ENCODE measurements around the gene LOXL1. TPM values are rescaled to one million over a fixed set of nuclear protein-coding genes. Genes with fewer than 3 reads are reported as not detected.
A peak's percentile ranks its signal among the peaks of the same experiment; 100 is the strongest.
"Not testable (repeated sequence)": the region's sequence is repeated elsewhere in the genome, so short reads cannot be mapped to it uniquely, and the experiment has no call there.

LOXL1 gene
- polyA plus RNA-seq, 2 donors: 7.2 to 9.6 TPM

DNA sequence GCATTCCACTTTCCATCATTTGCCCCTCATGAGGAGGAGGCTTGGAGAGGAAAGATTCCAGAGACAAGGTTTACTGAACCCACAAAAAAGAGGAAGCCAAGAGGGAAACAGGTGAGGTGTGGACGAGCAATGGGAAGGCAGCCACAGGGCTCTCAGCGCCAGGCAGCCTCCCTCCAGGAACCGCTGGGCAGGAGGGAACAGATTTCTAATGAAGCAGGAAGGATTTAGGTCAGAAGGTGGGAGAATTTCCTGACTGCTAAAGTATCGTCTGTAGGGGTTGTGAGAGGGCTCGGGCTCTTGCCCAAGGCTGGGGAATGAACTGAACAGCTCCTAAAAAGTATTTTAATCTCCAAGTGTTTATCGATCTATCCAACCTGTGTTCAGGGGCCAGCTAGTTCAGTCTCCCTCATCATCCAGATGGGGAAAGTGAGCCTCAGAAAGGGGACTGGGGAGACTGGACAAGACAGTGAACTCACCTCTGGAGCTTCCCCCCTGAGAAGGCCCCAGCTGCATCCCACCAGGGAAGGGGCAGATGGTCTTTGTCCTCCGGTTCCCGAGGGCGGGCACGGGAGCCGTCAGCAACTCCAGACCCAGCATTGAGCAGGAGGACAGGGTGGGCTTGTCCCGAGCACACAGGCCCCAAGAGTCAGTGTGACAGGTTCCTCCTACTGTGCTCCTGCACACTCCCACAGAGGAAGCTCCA is 10.5 kb downstream of the LOXL1 start:
- Histone ChIP-seq H3K9me3 (ENCODE audit: control insufficient read depth in 2 of 2, insufficient read depth in 1 of 2, low read depth in 1 of 2, low read length in 1 of 2) (no peaks in the 10 kb centered on the region), H3K27me3 (ENCODE audit: control insufficient read depth in 1 of 2, insufficient read depth in 2 of 2, low read length in 2 of 2) (no peaks in the 10 kb centered on the region), H3K27ac (ENCODE audit: low read depth in 2 of 2, low read length in 1 of 2) (peak overlapping the region; percentile 43 to 47), H3K36me3 (ENCODE audit: control insufficient read depth in 2 of 2, insufficient read depth in 2 of 2, low read length in 1 of 2) (no peaks in the 10 kb centered on the region), H3K4me1 (ENCODE audit: control insufficient read depth in 2 of 2, insufficient read depth in 2 of 2, low read length in 1 of 2) (peaks cover 0 to 8% of the 10 kb centered on the region in 2 donors), H3K4me3 (ENCODE audit: low read depth in 1 of 2, low read length in 2 of 2) (no peak overlapping the region)
- WGBS, 2 donors: 62 to 65% methylated on average over 11 to 12 of the region's 12 CpGs

DNA sequence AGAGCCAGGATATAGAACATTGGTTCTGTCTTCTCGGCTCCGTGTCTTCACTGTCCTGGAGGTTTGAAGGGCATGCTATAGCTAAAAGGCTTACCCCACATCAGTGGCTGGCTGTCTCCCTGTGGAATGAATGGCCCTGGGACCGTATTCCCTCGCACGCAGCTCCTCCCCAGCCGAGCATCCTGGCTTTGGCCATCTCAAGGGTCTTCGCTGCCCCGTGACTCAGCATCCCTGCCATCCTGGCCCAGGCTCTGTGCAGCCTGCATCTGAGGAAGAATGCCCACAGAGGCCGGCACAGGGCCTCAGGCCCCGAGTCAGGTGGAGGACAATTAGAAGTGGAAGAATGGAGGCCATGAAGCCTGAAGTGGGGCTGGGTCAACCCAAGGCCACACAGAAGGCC is 11.0 kb downstream of the LOXL1 start:
- Histone ChIP-seq H3K4me3 (ENCODE audit: low read depth in 1 of 2, low read length in 2 of 2) (no peak overlapping the region), H3K4me1 (ENCODE audit: control insufficient read depth in 2 of 2, insufficient read depth in 2 of 2, low read length in 1 of 2) (peaks cover 0 to 8% of the 10 kb centered on the region in 2 donors), H3K27ac (ENCODE audit: low read depth in 2 of 2, low read length in 1 of 2) (no peak overlapping the region), H3K9me3 (ENCODE audit: control insufficient read depth in 2 of 2, insufficient read depth in 1 of 2, low read depth in 1 of 2, low read length in 1 of 2) (no peaks in the 10 kb centered on the region), H3K27me3 (ENCODE audit: control insufficient read depth in 1 of 2, insufficient read depth in 2 of 2, low read length in 2 of 2) (no peaks in the 10 kb centered on the region), H3K36me3 (ENCODE audit: control insufficient read depth in 2 of 2, insufficient read depth in 2 of 2, low read length in 1 of 2) (no peaks in the 10 kb centered on the region)
- WGBS, 2 donors: 81 to 91% methylated on average over 9 to 10 of the region's 10 CpGs

DNA sequence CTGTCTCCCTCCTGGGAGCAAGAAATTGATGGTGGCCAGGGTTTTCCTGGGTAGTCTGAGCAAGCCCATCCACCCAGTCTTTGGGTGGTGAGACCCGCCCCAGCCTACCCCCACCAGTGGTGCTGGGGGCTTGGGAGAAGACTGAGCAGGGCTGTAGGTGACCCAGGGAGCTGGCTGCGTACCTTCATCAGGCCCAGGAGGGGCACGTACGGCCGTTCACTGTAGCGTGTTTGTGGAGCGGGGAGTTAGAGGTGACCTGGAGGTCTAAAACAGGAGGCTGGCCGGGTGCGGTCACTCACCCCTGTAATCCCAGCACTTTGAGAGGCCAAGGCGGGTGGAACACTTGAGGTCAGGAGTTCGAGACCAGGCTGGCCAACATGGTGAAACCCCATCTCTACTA is 11.5 kb downstream of the LOXL1 start:
- Histone ChIP-seq H3K4me1 (ENCODE audit: control insufficient read depth in 2 of 2, insufficient read depth in 2 of 2, low read length in 1 of 2) (peaks cover 0 to 8% of the 10 kb centered on the region in 2 donors), H3K27ac (ENCODE audit: low read depth in 2 of 2, low read length in 1 of 2) (no peak overlapping the region), H3K36me3 (ENCODE audit: control insufficient read depth in 2 of 2, insufficient read depth in 2 of 2, low read length in 1 of 2) (no peaks in the 10 kb centered on the region), H3K27me3 (ENCODE audit: control insufficient read depth in 1 of 2, insufficient read depth in 2 of 2, low read length in 2 of 2) (no peaks in the 10 kb centered on the region), H3K4me3 (ENCODE audit: low read depth in 1 of 2, low read length in 2 of 2) (no peak overlapping the region), H3K9me3 (ENCODE audit: control insufficient read depth in 2 of 2, insufficient read depth in 1 of 2, low read depth in 1 of 2, low read length in 1 of 2) (no peaks in the 10 kb centered on the region)
- WGBS, 2 donors: 96 to 98% methylated on average over 11 of the region's 11 CpGs

DNA sequence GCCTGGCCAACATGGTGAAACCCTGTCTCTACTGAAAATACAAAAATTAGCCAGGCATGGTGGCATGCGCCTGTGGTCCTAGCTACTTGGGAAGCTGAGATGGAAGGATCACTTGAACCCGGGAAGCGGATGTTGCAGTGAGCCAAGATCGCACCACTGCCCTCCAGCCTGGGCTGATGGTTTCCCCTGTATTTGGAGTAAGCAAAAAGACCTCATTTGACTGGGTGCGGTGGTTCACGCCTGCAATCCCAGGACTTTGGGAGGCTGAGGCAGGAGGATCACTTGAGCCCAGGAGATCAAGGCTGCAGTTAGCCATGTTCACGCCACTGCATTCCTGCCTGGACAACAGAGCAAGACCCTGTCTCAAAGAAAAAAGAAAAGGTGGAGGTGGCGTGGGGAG is 12.3 kb downstream of the LOXL1 start:
- 98 to 99% methylated on average over 8 of the region's 8 CpGs for WGBS, 2 donors
- H3K9me3 ChIP-seq (ENCODE audit: control insufficient read depth in 2 of 2, insufficient read depth in 1 of 2, low read depth in 1 of 2, low read length in 1 of 2); H3K27me3 ChIP-seq (ENCODE audit: control insufficient read depth in 1 of 2, insufficient read depth in 2 of 2, low read length in 2 of 2); H3K36me3 ChIP-seq (ENCODE audit: control insufficient read depth in 2 of 2, insufficient read depth in 2 of 2, low read length in 1 of 2); H3K4me3 ChIP-seq (ENCODE audit: low read depth in 1 of 2, low read length in 2 of 2); H3K27ac ChIP-seq (ENCODE audit: low read depth in 2 of 2, low read length in 1 of 2); H3K4me1 ChIP-seq (ENCODE audit: control insufficient read depth in 2 of 2, insufficient read depth in 2 of 2, low read length in 1 of 2): not testable (repeated sequence)

DNA sequence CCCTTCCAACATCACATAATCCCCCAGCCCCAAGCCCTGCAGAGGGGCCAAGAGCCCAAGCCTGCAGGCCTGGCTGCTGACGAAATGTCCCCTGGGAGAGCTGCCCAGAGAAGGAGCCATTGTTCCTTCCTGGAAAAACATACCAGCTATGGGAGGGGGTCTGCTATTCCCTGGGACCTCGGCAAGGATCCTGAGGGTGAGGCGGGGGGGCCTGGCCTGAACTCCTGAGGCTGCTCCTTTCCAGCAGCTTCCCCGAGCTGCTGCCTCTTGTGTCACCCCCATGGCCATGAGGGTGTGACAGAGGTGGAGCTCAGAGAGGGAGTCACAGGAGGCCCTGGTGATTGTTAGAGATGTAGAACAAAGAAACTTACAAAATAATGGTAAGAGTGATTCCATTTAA is 12.9 kb downstream of the LOXL1 start:
- WGBS, 2 donors: 80% methylated on average over 4 of the region's 4 CpGs
- H3K4me1 ChIP-seq (ENCODE audit: control insufficient read depth in 2 of 2, insufficient read depth in 2 of 2, low read length in 1 of 2): peaks cover 0 to 8% of the 10 kb centered on the region in 2 donors
- no peak overlapping the region for H3K27ac ChIP-seq (ENCODE audit: low read depth in 2 of 2, low read length in 1 of 2)
- H3K36me3 ChIP-seq (ENCODE audit: control insufficient read depth in 2 of 2, insufficient read depth in 2 of 2, low read length in 1 of 2): no peaks in the 10 kb centered on the region
- no peaks in the 10 kb centered on the region for H3K27me3 ChIP-seq (ENCODE audit: control insufficient read depth in 1 of 2, insufficient read depth in 2 of 2, low read length in 2 of 2)
- H3K9me3 ChIP-seq (ENCODE audit: control insufficient read depth in 2 of 2, insufficient read depth in 1 of 2, low read depth in 1 of 2, low read length in 1 of 2): no peaks in the 10 kb centered on the region
- H3K4me3 ChIP-seq (ENCODE audit: low read depth in 1 of 2, low read length in 2 of 2): no peak overlapping the region

DNA sequence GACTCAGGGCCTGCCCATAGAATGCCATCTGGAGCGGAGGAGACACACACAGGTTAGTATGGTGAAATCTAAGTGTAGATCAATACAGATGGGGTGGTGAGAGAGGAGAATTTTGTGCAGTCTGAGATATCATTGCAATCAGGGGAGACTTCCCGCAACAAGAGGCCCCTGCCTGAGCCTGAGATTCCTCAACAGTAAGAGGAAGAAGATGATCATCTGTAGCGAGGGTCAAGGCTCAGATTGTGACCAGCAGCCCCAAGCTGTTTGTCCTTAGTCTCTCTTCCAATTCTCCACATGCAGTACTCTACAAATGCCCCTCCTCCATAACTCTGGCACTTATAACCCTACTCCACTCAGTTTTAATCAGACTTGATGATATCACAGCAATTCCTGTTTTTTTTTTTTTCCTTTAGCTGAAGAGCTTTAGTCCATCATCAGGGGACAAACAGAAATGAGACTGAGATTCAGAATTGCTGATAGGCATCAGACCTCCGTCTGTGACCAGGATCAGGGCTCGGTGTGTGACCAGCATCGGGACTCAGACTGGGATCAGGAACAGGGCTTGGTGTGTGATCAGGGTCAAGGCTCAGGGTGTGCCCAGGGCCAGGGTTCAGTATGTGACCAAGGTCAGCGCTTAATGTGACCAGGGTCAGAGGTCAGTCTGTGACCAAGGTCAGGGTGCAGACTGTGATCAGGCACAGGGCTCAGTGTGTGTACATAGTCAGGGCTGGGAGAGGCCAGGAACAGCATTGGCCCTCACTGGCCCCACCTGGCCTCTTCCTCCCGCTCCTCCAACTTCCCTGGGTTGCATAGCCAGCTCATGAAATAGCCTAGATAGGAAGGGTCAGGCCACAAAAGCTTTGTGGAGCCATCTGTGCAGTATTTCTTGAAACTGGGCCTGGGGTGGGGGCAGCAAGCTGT is 14.1 kb downstream of the LOXL1 start:
- Histone ChIP-seq H3K36me3 (ENCODE audit: control insufficient read depth in 2 of 2, insufficient read depth in 2 of 2, low read length in 1 of 2) (no peaks in the 10 kb centered on the region), H3K4me1 (ENCODE audit: control insufficient read depth in 2 of 2, insufficient read depth in 2 of 2, low read length in 1 of 2) (peaks cover 0 to 8% of the 10 kb centered on the region in 2 donors), H3K4me3 (ENCODE audit: low read depth in 1 of 2, low read length in 2 of 2) (no peak overlapping the region), H3K9me3 (ENCODE audit: control insufficient read depth in 2 of 2, insufficient read depth in 1 of 2, low read depth in 1 of 2, low read length in 1 of 2) (no peaks in the 10 kb centered on the region), H3K27ac (ENCODE audit: low read depth in 2 of 2, low read length in 1 of 2) (no peak overlapping the region), H3K27me3 (ENCODE audit: control insufficient read depth in 1 of 2, insufficient read depth in 2 of 2, low read length in 2 of 2) (no peaks in the 10 kb centered on the region)
- 84% methylated on average over 8 of the region's 8 CpGs for WGBS, 2 donors

DNA sequence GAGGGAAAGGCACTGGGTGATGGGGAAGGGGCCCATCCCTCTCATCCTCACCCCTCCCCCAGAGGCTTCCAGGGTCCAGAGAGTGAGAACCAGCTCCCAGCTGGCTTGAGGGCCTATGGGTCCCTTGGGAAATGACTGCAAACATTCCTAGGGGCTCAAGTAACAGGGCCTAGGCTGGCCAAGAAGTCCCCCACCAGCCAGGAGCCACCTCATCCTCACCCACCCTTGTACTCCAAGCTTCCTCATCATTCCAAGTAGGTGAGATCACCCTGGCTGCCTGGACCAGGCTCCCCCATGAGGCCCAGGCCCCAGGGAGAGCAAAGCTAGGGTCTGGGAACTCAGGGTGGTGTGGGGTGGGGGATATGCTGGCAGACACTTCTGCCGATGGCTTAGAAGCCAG is 14.8 kb downstream of the LOXL1 start:
- 86% methylated on average over 1 of the region's 1 CpG for WGBS, 2 donors
- Histone ChIP-seq H3K27me3 (ENCODE audit: control insufficient read depth in 1 of 2, insufficient read depth in 2 of 2, low read length in 2 of 2) (no peaks in the 10 kb centered on the region), H3K27ac (ENCODE audit: low read depth in 2 of 2, low read length in 1 of 2) (no peak overlapping the region), H3K36me3 (ENCODE audit: control insufficient read depth in 2 of 2, insufficient read depth in 2 of 2, low read length in 1 of 2) (no peaks in the 10 kb centered on the region), H3K9me3 (ENCODE audit: control insufficient read depth in 2 of 2, insufficient read depth in 1 of 2, low read depth in 1 of 2, low read length in 1 of 2) (no peaks in the 10 kb centered on the region), H3K4me3 (ENCODE audit: low read depth in 1 of 2, low read length in 2 of 2) (no peak overlapping the region), H3K4me1 (ENCODE audit: control insufficient read depth in 2 of 2, insufficient read depth in 2 of 2, low read length in 1 of 2) (peaks cover 0 to 3% of the 10 kb centered on the region in 2 donors)

DNA sequence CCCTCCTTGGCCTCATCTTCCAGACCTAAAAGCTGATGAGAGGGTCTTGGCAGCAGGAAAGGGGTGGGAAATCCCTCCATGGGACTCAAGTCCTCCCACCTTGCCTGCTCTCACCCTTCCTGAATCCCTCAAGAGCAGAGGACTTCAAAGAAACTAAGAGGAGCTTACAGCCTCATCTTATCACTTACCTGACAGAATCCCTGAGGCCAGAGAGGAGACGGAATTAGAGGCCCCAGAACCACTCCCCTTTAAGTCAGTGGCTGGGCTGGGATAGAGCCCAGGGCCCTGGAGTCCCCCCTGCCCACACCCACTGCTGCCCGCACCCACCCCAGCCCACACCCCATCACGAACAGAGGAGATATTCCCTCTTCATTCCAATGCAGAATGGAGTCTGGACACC is 15.2 kb downstream of the LOXL1 start:
- 80 to 82% methylated on average over 3 of the region's 3 CpGs for WGBS, 2 donors
- no peaks in the 10 kb centered on the region for H3K36me3 ChIP-seq (ENCODE audit: control insufficient read depth in 2 of 2, insufficient read depth in 2 of 2, low read length in 1 of 2)
- peaks cover 0 to 2% of the 10 kb centered on the region in 2 donors for H3K4me1 ChIP-seq (ENCODE audit: control insufficient read depth in 2 of 2, insufficient read depth in 2 of 2, low read length in 1 of 2)
- no peaks in the 10 kb centered on the region for H3K9me3 ChIP-seq (ENCODE audit: control insufficient read depth in 2 of 2, insufficient read depth in 1 of 2, low read depth in 1 of 2, low read length in 1 of 2)
- no peak overlapping the region for H3K4me3 ChIP-seq (ENCODE audit: low read depth in 1 of 2, low read length in 2 of 2)
- no peak overlapping the region for H3K27ac ChIP-seq (ENCODE audit: low read depth in 2 of 2, low read length in 1 of 2)
- H3K27me3 ChIP-seq (ENCODE audit: control insufficient read depth in 1 of 2, insufficient read depth in 2 of 2, low read length in 2 of 2): no peaks in the 10 kb centered on the region

DNA sequence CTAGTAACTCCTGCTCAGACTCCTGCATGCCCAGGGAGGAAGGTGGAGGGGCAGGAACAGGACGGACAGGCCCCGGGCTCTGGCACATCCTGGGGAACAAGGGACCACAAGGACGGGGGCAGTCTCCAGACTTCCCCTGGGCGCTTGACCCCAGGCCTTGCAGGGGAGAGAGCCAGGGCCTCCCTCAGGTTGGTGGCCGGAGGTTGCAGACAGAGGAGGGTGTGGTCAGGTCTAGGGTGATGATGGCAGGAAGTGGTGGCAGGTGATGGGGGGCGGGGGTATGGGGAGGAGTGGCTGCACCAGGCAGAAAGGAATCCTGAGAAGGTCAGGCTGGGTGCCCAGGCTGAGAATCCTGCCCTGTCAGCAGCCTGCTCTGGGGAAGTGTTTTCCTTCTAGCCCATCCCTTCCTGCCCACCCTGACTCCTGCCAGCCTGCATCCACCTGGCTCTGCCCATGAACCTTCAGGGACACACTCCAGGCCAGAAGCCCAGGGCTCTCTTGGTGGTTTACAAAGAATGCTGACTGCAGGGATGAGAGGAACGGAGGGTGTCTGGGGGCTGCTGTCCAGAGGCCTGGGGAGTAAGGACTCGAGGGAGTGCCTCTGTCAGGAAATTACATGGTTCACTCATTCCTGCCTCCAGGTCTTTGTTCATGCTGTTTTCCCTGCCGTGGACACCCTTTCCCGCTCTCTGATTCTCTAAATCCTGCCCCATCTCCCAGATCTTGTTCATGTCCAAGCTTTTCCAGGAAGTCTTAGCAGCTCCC is 15.8 kb downstream of the LOXL1 start:
- H3K4me3 ChIP-seq (ENCODE audit: low read depth in 1 of 2, low read length in 2 of 2): no peak overlapping the region
- no peaks in the 10 kb centered on the region for H3K9me3 ChIP-seq (ENCODE audit: control insufficient read depth in 2 of 2, insufficient read depth in 1 of 2, low read depth in 1 of 2, low read length in 1 of 2)
- no peaks in the 10 kb centered on the region for H3K36me3 ChIP-seq (ENCODE audit: control insufficient read depth in 2 of 2, insufficient read depth in 2 of 2, low read length in 1 of 2)
- H3K4me1 ChIP-seq (ENCODE audit: control insufficient read depth in 2 of 2, insufficient read depth in 2 of 2, low read length in 1 of 2): peaks cover 0 to 2% of the 10 kb centered on the region in 2 donors
- WGBS, 2 donors: 77 to 81% methylated on average over 10 of the region's 10 CpGs
- H3K27ac ChIP-seq (ENCODE audit: low read depth in 2 of 2, low read length in 1 of 2): no peak overlapping the region
- no peaks in the 10 kb centered on the region for H3K27me3 ChIP-seq (ENCODE audit: control insufficient read depth in 1 of 2, insufficient read depth in 2 of 2, low read length in 2 of 2)

Measured in esophagus (tissue), 2 donors.